H9 (cell line): ENCODE data around the gene CALHM5. TPM values are rescaled to one million over a fixed set of nuclear protein-coding genes. Genes with fewer than 3 reads are reported as not detected.

Experiments used
- DNase-seq: peaks from one replicate; pipeline ENCODE4 v3.0.0-alpha.2; 2017
- H2AFZ ChIP-seq: one replicate; pipeline ENCODE4 v1.6.1; 2013; ENCODE audit warnings: mild to moderate bottlenecking, low read length, control low read depth, moderate library complexity
- H2AK5ac ChIP-seq: 2 replicates; pipeline ENCODE4 v1.6.1; 2013; ENCODE audit warnings: low read length, control low read depth, mixed read lengths; ENCODE audit not compliant: insufficient read length
- H2BK120ac ChIP-seq: one replicate; pipeline ENCODE4 v1.6.1; 2013; ENCODE audit warnings: low read depth, mild to moderate bottlenecking, low read length, control low read depth, inconsistent platforms; ENCODE audit not compliant: poor library complexity, severe bottlenecking
- H2BK12ac ChIP-seq: 2 replicates; pipeline ENCODE4 v1.6.1; 2013; ENCODE audit warnings: low read length, control low read depth, mixed read lengths, low read depth; ENCODE audit not compliant: insufficient read length
- H2BK15ac ChIP-seq: 2 replicates; pipeline ENCODE4 v1.6.1; 2013; ENCODE audit warnings: low read depth, low read length, control low read depth
- H2BK20ac ChIP-seq: one replicate; pipeline ENCODE4 v1.6.1; 2013; ENCODE audit warnings: low read depth, mild to moderate bottlenecking, low read length, control low read depth, inconsistent platforms; ENCODE audit not compliant: poor library complexity, severe bottlenecking
- H2BK5ac ChIP-seq: 2 replicates; pipeline ENCODE4 v1.6.1; 2013; ENCODE audit warnings: low read length, control low read depth, mixed read lengths; ENCODE audit not compliant: insufficient read length
- H3K14ac ChIP-seq: 2 replicates; pipeline ENCODE4 v1.6.1; 2013; ENCODE audit warnings: low read length, control low read depth; ENCODE audit not compliant: insufficient read depth
- H3K18ac ChIP-seq: 2 replicates; pipeline ENCODE4 v1.6.1; 2013; ENCODE audit warnings: low read depth, mild to moderate bottlenecking, mixed read lengths, low read length, control low read depth; ENCODE audit not compliant: insufficient read length
- H3K23ac ChIP-seq: 2 replicates; pipeline ENCODE4 v1.6.1; 2013; ENCODE audit warnings: low read length, control low read depth, mixed read lengths, low read depth; ENCODE audit not compliant: insufficient read length
- H3K23me2 ChIP-seq: 2 replicates; pipeline ENCODE4 v1.6.1; 2013; ENCODE audit warnings: low read depth, mild to moderate bottlenecking, mixed read lengths, low read length, control low read depth; ENCODE audit not compliant: insufficient read length, poor library complexity, severe bottlenecking
- H3K27ac ChIP-seq: 2 replicates; pipeline ENCODE4 v1.5.1; 2013; ENCODE audit warnings: low read length, control low read depth, mixed read lengths, low read depth; ENCODE audit not compliant: insufficient read length
- H3K27me3 ChIP-seq: 2 replicates; pipeline ENCODE4 v1.6.1; 2013; ENCODE audit warnings: low read length, control low read depth, inconsistent platforms; ENCODE audit not compliant: insufficient read depth
- H3K4ac ChIP-seq: 2 replicates; pipeline ENCODE4 v1.6.1; 2013; ENCODE audit warnings: low read depth, mild to moderate bottlenecking, control low read depth, inconsistent platforms, low read length, moderate library complexity
- H3K4me1 ChIP-seq: 2 replicates; pipeline ENCODE4 v1.6.1; 2013; ENCODE audit warnings: low read length, control low read depth, inconsistent platforms; ENCODE audit not compliant: insufficient read depth
- H3K4me2 ChIP-seq: 2 replicates; pipeline ENCODE4 v1.6.1; 2013; ENCODE audit warnings: low read length, control low read depth, mixed read lengths; ENCODE audit not compliant: insufficient read length, insufficient read depth
- H3K56ac ChIP-seq: 2 replicates; pipeline ENCODE4 v1.6.1; 2013; ENCODE audit warnings: low read depth, mild to moderate bottlenecking, mixed read lengths, low read length, control low read depth; ENCODE audit not compliant: insufficient read length
- H3K79me1 ChIP-seq: 2 replicates; pipeline ENCODE4 v1.6.1; 2013; ENCODE audit warnings: low read depth, mild to moderate bottlenecking, moderate library complexity, low read length, control low read depth, inconsistent platforms; ENCODE audit not compliant: insufficient read depth, poor library complexity, severe bottlenecking
- H3K79me2 ChIP-seq: 2 replicates; pipeline ENCODE4 v1.6.1; 2013; ENCODE audit warnings: low read length, control low read depth, inconsistent platforms; ENCODE audit not compliant: insufficient read depth
- H3K9ac ChIP-seq: 2 replicates; pipeline ENCODE4 v1.6.1; 2013; ENCODE audit warnings: low read length, control low read depth, mixed read lengths; ENCODE audit not compliant: insufficient read length; ENCODE audit errors: extremely low read depth
- H3K9me3 ChIP-seq: one replicate; pipeline ENCODE4 v1.6.1; 2013; ENCODE audit warnings: low read depth, low read length, inconsistent platforms; ENCODE audit not compliant: control insufficient read depth
- H3T11ph ChIP-seq: one replicate; pipeline ENCODE4 v1.6.1; 2013; ENCODE audit warnings: mild to moderate bottlenecking, low read length, control low read depth, inconsistent platforms
- H4K20me1 ChIP-seq: one replicate; pipeline ENCODE4 v1.6.1; 2013; ENCODE audit not compliant: control insufficient read depth, insufficient read length, insufficient read depth
- H4K5ac ChIP-seq: 2 replicates; pipeline ENCODE4 v1.6.1; 2013; ENCODE audit warnings: low read depth, mild to moderate bottlenecking, mixed read lengths, low read length, control low read depth; ENCODE audit not compliant: insufficient read length
- H4K8ac ChIP-seq: replicated peaks from 2 replicates; pipeline ENCODE4 v1.6.1; 2013; ENCODE audit warnings: low read length, control low read depth, mixed read lengths, low read depth; ENCODE audit not compliant: insufficient read length
- H4K91ac ChIP-seq: 2 replicates; pipeline ENCODE4 v1.6.1; 2013; ENCODE audit warnings: low read depth, mild to moderate bottlenecking, moderate library complexity, mixed read lengths, low read length, control low read depth; ENCODE audit not compliant: insufficient read length
- H3K27ac Mint-ChIP-seq, 3 experiments: 2 replicates in 2 of 3; 3 replicates in 1 of 3; pipeline ENCODE4 v1.8.0; 2020 to 2021; ENCODE audit warnings: mixed read lengths in 3 of 3, mild to moderate bottlenecking in 1 of 3, moderate library complexity in 1 of 3
- H3K27me3 Mint-ChIP-seq: 2 replicates; pipeline ENCODE4 v1.8.0; 2021; ENCODE audit warnings: low read depth, mild to moderate bottlenecking, moderate library complexity, mixed read lengths
- H3K36me3 Mint-ChIP-seq, 3 experiments: 2 replicates in 2 of 3; 3 replicates in 1 of 3; pipeline ENCODE4 v1.8.0; 2020 to 2021; ENCODE audit warnings: low read depth in 3 of 3, mixed read lengths in 3 of 3; ENCODE audit not compliant: insufficient read depth in 1 of 3
- H3K4me1 Mint-ChIP-seq, 2 experiments: 2 replicates each; pipeline ENCODE4 v1.8.0; 2020; ENCODE audit warnings: mixed read lengths in 2 of 2
- H3K4me3 Mint-ChIP-seq, 2 experiments: 2 replicates in 1 of 2; 3 replicates in 1 of 2; pipeline ENCODE4 v1.8.0; 2020 to 2021; ENCODE audit warnings: mild to moderate bottlenecking in 2 of 2, mixed read lengths in 2 of 2, moderate library complexity in 1 of 2
- H3K9me3 Mint-ChIP-seq, 2 experiments: 2 replicates in 1 of 2; 3 replicates in 1 of 2; pipeline ENCODE4 v1.8.0; 2020; ENCODE audit warnings: mild to moderate bottlenecking in 2 of 2, mixed read lengths in 2 of 2, moderate library complexity in 1 of 2
- CTCF ChIP-seq: fragments of 200-600 bp; sonication (generic); conservative IDR thresholded peaks from 3 replicates; pipeline ENCODE4 v1.8.0; 2021; ENCODE audit warnings: antibody characterized with exemption, mild to moderate bottlenecking
- WGBS: extraction: QIAGEN DNeasy Blood & Tissue Kit; methylation state at CpG from one replicate; pipeline ENCODE4 v1.1.7; 2013; ENCODE audit warnings: missing lambda C conversion rate, low lambda C conversion rate, mixed read lengths; ENCODE audit not compliant: insufficient read length; ENCODE audit errors: extremely low coverage; 5-methylcytosine and 5-hydroxymethylcytosine counted together
- total RNA-seq: library from RNA; stranded (reverse); gene quantifications from 2 replicates; pipeline ENCODE4 v1.2.1, GENCODE V29; 2021

CALHM5 gene
- total RNA-seq, 1 experiment from 2014 or later = 0.09 TPM

- peaks cover 63% of the 10 kb centered on the region for H3K27me3 Mint-ChIP-seq
- Histone ChIP-seq H3K27me3 (peaks cover 7% of the 10 kb centered on the region; the same call in 1 of the 2 replicates), H2BK120ac (no peak overlapping the region), H3K9me3 (no peaks in the 10 kb centered on the region), H4K91ac (no peak overlapping the region), H3K4me2 (peak overlapping the region; percentile 14), H2BK5ac (no peak overlapping the region), H4K8ac (no peak overlapping the region), H2BK20ac (no peak overlapping the region), H2BK15ac (no peak overlapping the region), H3K18ac (no peak overlapping the region), H3K56ac (no peak overlapping the region), H2AFZ (no peak overlapping the region), H3K4me1 (peaks cover 2% of the 10 kb centered on the region; the same call in 1 of the 2 replicates), H2BK12ac (no peak overlapping the region), H3K4ac (no peak overlapping the region), H2AK5ac (no peak overlapping the region), H3K23ac (no peak overlapping the region), H4K5ac (no peak overlapping the region), H3K79me1 (no peaks in the 10 kb centered on the region), H3K79me2 (no peaks in the 10 kb centered on the region), H3K23me2 (peaks cover 6% of the 10 kb centered on the region), H3K14ac (peak overlapping the region; percentile 73; the same call in 1 of the 2 replicates), H4K20me1 (no peaks in the 10 kb centered on the region), H3K27ac (no peak overlapping the region), H3K9ac (no peak overlapping the region), H3T11ph (no peak overlapping the region)
- no peaks in the 10 kb centered on the region for H3K9me3 Mint-ChIP-seq
- WGBS = no CpG with 5 or more reads among the region's 84 CpGs
- TF ChIP-seq CTCF = no peak; the same call in 2 of the 3 replicates
- H3K36me3 Mint-ChIP-seq = no peaks in the 10 kb centered on the region
- H3K4me3 Mint-ChIP-seq = peak overlapping the region; percentile 58 to 69
- H3K27ac Mint-ChIP-seq = peak overlapping the region in 1 of 3 experiments; percentile 27; a peak in 1 of 7 replicates
- DNase-seq = peak; percentile 84
- H3K4me1 Mint-ChIP-seq = peaks cover 16 to 27% of the 10 kb centered on the region in 2 experiments
Observed at GRCh38 chr6:116461932-116462885, 49.2 kb upstream of the CALHM5 start.
